Duodenal mucosa (tissue), 2 donors: ENCODE results near the gene CEP295NL.

Experiments
- H3K27ac ChIP-seq: one replicate; pipeline ENCODE4 v1.7.0; 2013; ENCODE audit warnings: low read depth, low read length
- H3K27me3 ChIP-seq, 2 donors: one replicate each; pipeline ENCODE4 v1.7.0; 2013; ENCODE audit warnings: low read length in 2 of 2, control low read depth in 1 of 2; ENCODE audit not compliant: insufficient read depth in 2 of 2, control insufficient read depth in 1 of 2
- H3K36me3 ChIP-seq, 2 donors: one replicate each; pipeline ENCODE4 v1.7.0; 2013; ENCODE audit warnings: low read length in 2 of 2, control low read depth in 1 of 2; ENCODE audit not compliant: insufficient read depth in 2 of 2, control insufficient read depth in 1 of 2
- H3K4me1 ChIP-seq, 2 donors: one replicate each; pipeline ENCODE4 v1.7.0; 2013; ENCODE audit warnings: low read length in 2 of 2, control low read depth in 1 of 2; ENCODE audit not compliant: insufficient read depth in 2 of 2, control insufficient read depth in 1 of 2
- H3K4me3 ChIP-seq, 2 donors: one replicate each; pipeline ENCODE4 v1.7.0; 2013; ENCODE audit warnings: low read length in 2 of 2, low read depth in 1 of 2
- H3K9ac ChIP-seq, 2 donors: one replicate each; pipeline ENCODE4 v1.7.0; 2013; ENCODE audit warnings: low read length in 2 of 2, low read depth in 1 of 2
- H3K9me3 ChIP-seq, 2 donors: one replicate each; pipeline ENCODE4 v1.7.0; 2013; ENCODE audit warnings: low read length in 2 of 2, control low read depth in 1 of 2; ENCODE audit not compliant: control insufficient read depth in 1 of 2

Gene CEP295NL

DNA sequence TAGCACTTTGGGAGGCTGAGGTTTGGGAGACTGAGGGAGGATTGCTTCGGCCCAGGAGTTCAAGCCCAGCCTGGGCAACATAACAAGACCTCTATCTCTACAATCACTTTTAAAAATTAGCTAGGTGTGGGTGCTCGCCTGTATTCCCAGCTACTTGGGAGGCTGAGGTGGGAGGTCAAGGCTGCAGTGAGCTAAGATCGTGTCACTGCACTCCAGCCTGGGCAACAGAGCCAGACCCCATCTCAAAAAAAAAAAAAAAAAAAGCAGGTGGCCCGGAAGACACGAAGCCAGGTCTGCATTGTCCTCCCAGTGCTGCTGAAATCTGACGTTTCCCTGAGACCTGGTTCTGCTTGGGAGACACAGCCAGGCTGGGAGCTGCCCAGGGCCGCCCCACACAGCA is 41.0 kb upstream of the CEP295NL start:
- Histone ChIP-seq H3K27me3 (no peaks in the 10 kb centered on the region), H3K4me3 (no peak overlapping the region), H3K9me3 (no peaks in the 10 kb centered on the region), H3K36me3 (no peaks in the 10 kb centered on the region), H3K4me1 (peaks cover 10 to 11% of the 10 kb centered on the region in 2 donors), H3K27ac (no peak overlapping the region), H3K9ac (no peak overlapping the region)

DNA sequence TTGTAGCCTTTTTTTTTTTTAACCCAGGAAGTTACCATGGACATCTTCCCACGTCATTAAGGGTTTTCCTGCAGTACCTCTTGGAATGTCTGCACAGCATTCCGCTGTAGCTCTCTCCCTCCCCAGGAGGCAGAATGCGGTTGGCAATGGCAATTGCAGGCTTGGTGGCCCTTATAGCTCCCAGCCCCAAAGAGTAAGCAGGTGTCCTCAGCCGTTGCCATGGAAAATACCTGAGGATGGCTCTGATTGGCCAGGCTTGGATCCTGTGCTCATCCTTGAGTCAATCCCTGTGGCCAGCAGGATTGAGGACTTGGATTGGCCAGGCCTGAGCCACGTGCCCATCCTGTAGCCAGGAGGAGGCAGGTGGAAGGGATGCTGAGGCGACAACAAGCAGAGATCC is 37.7 kb upstream of the CEP295NL start:
- no peak overlapping the region for H3K4me3 ChIP-seq
- no peaks in the 10 kb centered on the region for H3K9me3 ChIP-seq
- H3K4me1 ChIP-seq: no peaks in the 10 kb centered on the region
- no peaks in the 10 kb centered on the region for H3K27me3 ChIP-seq
- H3K9ac ChIP-seq: no peak overlapping the region
- no peaks in the 10 kb centered on the region for H3K36me3 ChIP-seq
- H3K27ac ChIP-seq: no peak overlapping the region

DNA sequence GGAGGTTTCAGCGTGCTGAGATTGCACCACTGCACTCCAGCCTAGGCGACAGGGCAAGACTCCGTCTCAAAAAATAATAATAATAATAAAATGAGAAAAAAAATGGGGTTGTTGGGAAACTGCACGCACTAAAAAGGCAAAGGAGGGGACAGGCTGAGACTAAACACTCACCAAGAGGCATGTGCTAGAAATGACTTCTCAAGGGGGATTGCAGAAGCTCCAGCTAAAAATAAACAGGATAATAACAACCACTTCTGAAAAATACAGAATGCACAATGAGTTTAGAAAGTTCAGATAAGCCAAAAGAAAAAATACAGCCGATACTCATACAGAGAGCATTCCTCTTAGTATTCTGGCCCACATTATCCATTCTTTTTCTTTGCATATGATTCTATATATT is 37.3 kb upstream of the CEP295NL start:
- H3K36me3 ChIP-seq: no peaks in the 10 kb centered on the region
- H3K27ac ChIP-seq: no peak overlapping the region
- H3K27me3 ChIP-seq: no peaks in the 10 kb centered on the region
- H3K9me3 ChIP-seq: no peaks in the 10 kb centered on the region
- no peak overlapping the region for H3K4me3 ChIP-seq
- no peaks in the 10 kb centered on the region for H3K4me1 ChIP-seq
- H3K9ac ChIP-seq: no peak overlapping the region

DNA sequence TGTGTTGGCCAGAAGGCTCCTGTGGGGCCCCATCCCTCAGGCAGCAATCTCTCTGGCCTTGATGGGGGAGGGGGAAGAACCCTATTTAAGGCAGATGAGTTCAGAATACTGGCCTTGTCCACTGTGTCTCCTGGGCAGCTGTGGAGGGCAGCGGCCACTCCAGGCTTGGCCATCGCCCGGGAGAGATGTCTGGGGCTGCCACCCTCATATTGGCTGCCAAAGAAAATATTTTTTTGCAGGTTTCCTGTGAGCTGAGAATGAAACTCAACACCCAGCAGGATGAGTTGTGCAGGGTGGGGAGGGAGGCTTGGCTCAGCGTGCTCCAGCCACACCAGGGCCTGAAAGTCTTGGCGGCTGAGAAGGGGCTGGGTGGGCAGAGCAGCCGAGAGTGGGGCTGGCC is 36.6 kb upstream of the CEP295NL start:
- no peaks in the 10 kb centered on the region for H3K9me3 ChIP-seq
- no peak overlapping the region for H3K4me3 ChIP-seq
- H3K36me3 ChIP-seq: no peaks in the 10 kb centered on the region
- no peaks in the 10 kb centered on the region for H3K27me3 ChIP-seq
- H3K9ac ChIP-seq: no peak overlapping the region
- no peak overlapping the region for H3K27ac ChIP-seq
- peaks cover 5% of the 10 kb centered on the region in 2 donors for H3K4me1 ChIP-seq

DNA sequence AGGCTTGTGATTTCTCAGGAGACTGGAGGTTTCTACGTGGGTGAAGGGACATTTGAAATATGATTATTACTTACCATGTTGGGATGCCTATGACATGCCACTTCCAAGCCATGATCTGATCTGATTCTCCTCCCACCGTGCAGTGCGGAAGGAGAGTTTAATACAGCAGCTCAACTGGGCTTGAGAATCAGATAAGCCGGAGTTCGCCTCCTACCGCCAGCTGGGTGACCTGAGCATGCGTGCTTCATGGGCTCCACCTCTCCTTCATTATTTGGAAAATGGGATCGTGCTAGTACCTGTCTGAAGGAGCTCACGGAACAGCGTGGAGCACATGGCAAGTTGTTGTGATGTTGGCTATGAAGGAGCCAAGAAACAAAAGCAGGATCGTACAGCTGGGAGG is 34.6 kb upstream of the CEP295NL start:
- Histone ChIP-seq H3K4me3 (no peak overlapping the region), H3K4me1 (peaks cover 15 to 16% of the 10 kb centered on the region in 2 donors), H3K36me3 (no peaks in the 10 kb centered on the region), H3K9ac (no peak overlapping the region), H3K27me3 (no peaks in the 10 kb centered on the region), H3K9me3 (no peaks in the 10 kb centered on the region), H3K27ac (no peak overlapping the region)

DNA sequence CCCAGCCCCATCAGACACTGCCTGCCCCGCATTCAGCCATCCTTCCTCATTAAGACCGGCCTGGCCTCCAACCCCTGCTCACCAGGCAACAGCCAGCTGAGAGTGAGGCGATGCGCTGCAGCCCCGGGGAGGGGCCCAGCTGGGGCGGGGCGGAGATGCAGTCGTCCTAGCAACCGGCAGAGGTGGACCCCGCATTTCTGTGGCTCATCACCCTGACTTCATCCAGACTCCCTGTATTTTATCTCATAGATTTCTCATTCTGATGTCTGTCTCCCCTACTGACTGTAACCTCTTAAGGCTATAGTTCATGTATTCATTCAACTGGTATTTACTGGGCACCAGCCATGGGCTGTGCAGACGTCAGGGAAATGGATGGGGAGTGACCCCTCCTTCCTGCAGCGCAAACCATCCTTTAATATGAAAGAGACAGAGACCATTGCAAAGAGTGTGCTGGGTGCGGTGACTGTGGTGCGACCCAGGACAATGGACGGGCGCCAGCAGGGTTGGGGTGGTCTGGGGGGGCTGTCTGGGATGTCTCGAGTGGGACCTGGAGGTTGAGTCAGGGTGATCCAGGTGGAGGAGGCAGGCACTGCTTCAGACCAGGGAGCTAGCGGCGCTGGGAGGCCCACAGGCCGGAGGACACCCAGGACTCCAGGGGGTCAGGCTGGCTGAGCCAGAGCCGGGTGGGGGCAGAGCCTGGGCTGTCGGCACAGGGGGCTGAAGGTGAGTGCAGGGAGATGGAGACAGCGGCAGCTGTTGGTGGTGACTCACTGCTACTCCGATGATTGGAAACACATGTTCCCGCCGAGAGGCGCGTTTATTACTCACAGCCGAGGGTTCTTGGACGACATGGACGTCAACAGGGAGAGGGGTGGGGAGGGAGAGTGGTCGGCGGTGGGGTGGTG is 32.7 kb upstream of the CEP295NL start:
- no peak overlapping the region for H3K4me3 ChIP-seq
- H3K36me3 ChIP-seq: no peaks in the 10 kb centered on the region
- H3K4me1 ChIP-seq: peaks cover 15 to 16% of the 10 kb centered on the region in 2 donors
- H3K9me3 ChIP-seq: no peaks in the 10 kb centered on the region
- H3K9ac ChIP-seq: no peak overlapping the region
- peak overlapping the region; percentile 67 for H3K27ac ChIP-seq
- no peaks in the 10 kb centered on the region for H3K27me3 ChIP-seq

DNA sequence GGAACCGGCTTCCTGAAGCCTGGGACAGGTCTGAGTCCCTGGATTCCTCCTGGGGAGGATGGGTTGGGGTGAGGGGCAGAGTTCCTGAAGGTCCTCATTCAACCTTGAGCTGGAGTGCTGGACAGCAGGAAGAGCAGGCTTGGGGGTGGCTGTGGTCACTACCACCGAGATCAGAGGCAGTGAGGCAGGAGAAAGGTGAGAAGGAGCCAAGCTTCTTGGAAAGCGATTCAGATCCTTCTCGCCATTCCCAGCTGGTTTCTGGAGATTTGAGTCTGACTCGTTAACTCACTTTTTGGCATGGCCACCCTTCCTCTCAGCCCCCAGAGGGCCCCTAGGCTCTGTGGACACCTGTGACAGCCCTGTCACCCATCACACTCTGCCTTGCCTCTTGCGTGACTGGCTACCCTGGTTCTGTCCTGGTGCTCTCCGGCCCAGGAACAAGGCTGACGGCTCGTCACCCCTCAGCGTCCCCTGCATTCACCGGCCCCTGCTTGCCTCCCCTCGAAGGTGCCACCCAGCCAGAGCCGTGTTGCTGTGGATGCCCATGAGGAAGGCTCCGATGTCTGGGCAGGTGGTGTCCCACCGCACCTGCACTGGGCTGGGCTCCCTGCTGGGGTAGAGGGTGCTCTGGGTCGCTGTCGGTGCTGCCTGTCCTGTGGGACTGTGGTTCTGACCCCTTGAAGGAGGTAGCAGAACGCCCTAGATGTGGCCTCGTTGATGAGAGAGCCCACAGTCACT is 31.8 kb upstream of the CEP295NL start:
- Histone ChIP-seq H3K9ac (no peak overlapping the region), H3K9me3 (no peaks in the 10 kb centered on the region), H3K27ac (peak overlapping the region; percentile 67), H3K4me1 (peaks cover 15 to 16% of the 10 kb centered on the region in 2 donors), H3K4me3 (peak overlapping the region in 1 of 2 donors; percentile 19), H3K27me3 (no peaks in the 10 kb centered on the region), H3K36me3 (no peaks in the 10 kb centered on the region)

DNA sequence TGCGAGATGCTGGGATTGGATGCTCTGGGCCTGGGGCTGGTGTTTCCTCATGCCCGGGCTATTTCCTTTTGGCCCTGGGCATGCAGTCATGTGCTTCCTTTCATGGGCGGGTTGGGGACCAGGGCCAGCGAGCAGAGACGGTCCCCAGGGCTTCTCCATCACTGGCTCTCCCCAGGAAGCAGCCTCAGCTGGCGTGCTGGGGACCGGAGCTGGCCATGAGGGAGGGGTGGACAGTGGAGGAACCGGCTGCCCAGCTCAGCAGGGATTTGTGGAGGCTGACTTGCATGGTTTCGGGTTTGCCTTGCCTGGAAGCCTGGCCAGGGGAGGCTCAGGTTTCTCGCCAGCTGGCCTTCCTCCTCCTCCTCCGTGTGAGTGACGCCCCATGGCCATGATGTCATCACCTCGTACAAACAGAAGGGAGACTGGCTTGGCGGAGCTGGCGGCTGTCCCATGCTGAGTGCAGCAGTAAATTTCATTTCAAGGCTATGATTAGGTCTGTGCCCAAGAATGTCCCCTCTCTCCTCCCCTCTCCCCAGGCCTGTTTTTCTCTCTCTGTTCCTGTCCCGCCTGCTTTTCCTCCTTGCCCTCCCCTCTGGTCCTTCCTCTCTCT is 31.1 kb upstream of the CEP295NL start:
- Histone ChIP-seq H3K9me3 (no peaks in the 10 kb centered on the region), H3K36me3 (no peaks in the 10 kb centered on the region), H3K4me3 (peak overlapping the region; percentile 10 to 19), H3K9ac (no peak overlapping the region), H3K27me3 (peaks cover 0 to 2% of the 10 kb centered on the region in 2 donors), H3K4me1 (peaks cover 15 to 16% of the 10 kb centered on the region in 2 donors), H3K27ac (peak overlapping the region; percentile 67)

DNA sequence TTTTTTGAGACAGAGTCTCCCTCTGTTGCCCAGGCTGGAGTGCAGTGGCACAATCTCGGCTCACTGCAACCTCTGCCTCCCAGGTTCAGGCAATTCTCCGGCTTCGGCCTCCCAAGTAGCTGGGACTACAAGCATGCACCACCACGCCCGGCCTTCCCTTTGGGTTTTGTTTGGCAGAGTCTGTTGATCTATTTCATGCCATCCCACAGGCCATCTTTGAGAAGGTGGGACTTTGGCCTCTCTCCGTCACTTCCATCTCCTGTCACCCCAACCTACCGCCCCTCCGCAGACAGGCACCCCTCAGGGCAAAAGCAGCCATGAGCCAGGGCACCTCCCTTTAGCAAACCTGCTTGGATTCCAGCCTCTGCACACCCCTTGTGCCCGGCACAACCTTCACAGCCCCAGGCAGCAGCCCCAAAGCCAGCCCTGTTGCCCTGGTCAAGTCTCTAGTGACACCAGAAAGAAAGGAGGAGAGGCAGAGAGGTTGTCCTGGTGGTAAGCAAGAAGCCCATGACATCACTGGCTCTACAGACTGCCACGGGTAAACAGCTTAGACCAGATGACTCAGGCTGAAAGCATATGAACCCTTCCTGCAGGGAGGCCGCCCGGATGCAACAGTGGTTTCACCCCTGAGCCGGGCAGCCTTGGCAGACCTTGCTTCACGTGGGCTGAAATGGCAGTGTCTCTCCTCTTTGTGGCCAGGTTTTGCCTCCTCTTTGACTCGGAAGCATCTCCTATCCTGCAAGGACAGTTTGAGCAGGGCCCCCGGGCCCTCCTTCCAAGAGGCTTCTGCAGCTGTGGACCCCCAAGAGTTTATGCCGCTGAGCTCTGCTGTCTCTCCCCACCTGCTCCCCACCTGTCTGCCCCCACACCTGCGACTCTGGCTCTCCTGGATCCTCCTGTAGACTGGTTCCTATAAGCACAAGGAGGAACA is 30.3 kb upstream of the CEP295NL start:
- H3K9ac ChIP-seq: peak overlapping the region in 1 of 2 donors; percentile 5
- H3K4me3 ChIP-seq: no peak overlapping the region
- H3K4me1 ChIP-seq: peaks cover 15 to 16% of the 10 kb centered on the region in 2 donors
- H3K36me3 ChIP-seq: no peaks in the 10 kb centered on the region
- H3K27ac ChIP-seq: peak overlapping the region; percentile 67
- no peaks in the 10 kb centered on the region for H3K9me3 ChIP-seq
- peaks cover 0 to 2% of the 10 kb centered on the region in 2 donors for H3K27me3 ChIP-seq
